ENCODE data around the gene NSDHL.
"Not testable (repeated sequence)": the region's sequence is repeated elsewhere in the genome, so short reads cannot be mapped to it uniquely, and the experiment has no call there.

Gene NSDHL

DNA sequence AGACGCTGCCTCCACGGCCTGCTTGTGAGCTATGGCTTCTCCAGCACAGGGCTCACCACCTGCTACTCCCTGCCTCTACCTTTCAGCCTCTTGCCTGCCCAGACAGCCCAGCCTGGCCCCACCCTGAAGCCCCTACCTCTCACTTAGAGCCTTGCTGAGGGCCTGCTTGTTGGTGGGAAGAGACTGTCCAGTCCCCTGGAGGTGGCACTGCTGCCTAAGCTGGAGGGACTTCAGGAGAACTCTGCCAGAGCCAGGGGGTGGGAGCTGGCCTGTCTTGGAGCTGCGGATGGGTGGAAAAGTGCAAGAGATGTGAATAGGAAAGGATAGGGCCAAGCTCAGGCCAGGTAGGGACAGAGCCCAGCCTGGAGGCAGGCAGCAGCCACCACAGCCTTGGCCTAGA is 64.3 kb downstream of the NSDHL start:
- DNase-seq (ENCODE audit: low spot score): no peak

DNA sequence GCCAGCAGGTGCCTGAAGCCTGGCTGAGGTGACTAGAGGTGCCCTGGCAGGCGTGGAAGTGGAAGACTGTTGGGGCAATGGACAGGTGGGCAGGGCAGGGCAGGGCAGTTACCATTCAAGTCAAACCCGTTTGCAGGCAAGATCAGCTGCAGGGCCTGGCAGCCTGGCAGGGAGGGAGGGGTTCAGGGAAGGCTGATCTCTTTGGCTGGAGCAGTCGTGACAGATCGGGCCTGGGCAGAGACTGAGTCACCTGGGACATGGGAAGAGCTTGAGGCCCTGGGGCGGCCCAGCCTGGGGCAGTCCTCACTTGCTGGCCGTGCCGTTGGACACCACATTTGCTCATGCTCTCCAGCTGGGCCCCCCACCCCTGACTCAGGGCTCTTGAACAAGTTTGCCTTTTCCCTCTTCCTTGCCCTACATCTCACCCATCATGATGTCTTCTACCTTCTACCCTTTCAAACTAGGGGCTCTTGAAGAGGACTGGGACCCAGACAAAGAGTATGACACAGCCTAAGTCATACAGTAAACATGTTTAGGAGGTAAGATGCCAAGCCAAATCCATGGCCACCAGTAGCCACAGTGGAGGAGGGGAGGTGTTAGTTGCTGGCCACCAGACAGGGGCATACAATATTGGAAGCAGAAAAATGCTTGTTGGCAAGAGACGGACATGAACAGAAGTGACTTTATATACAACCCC is 65.0 kb downstream of the NSDHL start:
- DNase-seq (ENCODE audit: low spot score): no peak

DNA sequence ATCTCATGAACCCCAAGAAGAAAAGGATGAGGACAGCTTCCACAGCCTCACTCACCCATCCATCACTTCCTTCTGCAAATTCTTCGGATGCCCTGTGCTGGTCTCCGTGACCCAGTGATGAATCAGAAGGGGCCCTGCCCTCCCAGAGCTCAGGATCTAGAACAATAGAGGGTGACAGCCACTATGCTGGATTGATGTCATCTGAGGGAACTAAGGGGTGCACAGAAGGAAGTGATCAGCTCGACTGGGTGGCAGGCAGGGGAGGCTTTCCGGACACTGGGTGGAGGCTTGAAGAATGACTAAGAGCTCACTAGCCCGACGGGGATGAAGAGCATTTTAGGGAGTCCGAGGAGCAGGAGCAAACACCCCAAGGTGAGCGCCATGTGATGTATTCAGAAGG is 65.6 kb downstream of the NSDHL start:
- peak; percentile 10 for DNase-seq (ENCODE audit: low spot score)

DNA sequence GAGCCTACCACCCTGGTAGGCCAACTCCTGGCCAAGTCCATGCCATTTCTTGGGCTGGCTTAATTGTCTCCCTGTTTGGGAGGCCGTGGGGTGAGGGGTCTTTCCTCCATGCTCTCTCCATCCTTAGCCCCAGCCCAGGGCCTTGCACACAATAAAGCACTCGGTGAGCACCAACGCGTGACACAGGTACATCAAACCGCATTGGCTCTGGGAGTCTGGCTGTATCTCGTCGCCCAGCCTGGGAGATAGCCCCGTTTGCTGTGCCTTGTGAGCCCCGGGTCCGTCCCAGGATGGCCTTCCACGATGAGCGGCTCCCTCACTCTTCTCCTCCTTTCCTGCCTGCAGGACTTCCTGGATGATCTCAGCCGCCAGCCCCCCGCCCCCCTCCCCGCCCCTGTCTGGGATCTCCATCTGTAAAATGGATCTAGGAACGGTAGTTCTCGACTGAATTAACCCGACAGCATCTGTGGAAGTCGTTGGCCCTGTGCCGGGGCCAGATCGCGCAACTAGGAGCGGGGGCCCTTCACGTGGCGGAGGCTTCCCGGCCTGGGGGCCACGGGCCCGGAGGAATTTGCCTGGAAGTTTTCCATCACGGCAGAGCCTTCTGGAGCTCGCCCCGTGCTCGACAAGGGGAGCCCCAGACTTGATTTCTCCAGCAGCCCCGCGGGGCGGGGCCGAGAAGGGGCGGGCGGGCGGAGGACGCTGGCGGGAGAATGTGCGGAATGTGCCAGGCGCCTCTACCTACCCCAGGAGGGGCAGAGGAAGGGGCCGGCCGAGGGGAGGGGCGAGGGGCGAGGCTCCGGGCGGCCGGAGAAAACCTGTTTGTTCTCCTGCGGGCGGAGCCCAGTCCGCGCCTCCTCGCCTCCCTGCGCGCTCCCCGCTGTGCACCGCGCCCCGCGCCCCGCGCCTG is 66.6 kb downstream of the NSDHL start, which contains the start of gene ZNF185:
ZNF185 (plus strand) TSS at position 846 of the 910 bp plus-strand sequence. CDS start 16,423 bp downstream, outside the sequence.
- peak; percentile 26 for DNase-seq (ENCODE audit: low spot score)

DNA sequence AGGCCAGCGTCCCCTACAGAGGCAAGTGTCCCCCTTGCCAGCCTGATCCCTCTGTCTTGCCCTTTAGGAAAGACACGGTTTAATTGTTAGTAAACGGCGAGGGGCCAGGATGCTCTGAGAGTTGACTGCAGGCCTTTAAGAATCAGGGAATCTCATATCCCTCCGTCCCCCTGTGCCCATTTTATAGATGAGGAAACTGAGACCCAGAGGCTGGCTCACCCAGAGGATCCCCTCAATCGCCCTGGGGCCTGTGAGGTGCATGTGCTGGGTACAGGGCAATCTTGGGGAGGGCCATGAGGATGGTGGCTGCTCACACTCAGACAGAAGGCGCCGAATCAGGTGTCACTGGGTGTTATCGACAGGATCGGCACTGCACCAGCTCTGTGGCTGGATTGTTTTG is 67.6 kb downstream of the NSDHL start:
- no peak for DNase-seq (ENCODE audit: low spot score)

DNA sequence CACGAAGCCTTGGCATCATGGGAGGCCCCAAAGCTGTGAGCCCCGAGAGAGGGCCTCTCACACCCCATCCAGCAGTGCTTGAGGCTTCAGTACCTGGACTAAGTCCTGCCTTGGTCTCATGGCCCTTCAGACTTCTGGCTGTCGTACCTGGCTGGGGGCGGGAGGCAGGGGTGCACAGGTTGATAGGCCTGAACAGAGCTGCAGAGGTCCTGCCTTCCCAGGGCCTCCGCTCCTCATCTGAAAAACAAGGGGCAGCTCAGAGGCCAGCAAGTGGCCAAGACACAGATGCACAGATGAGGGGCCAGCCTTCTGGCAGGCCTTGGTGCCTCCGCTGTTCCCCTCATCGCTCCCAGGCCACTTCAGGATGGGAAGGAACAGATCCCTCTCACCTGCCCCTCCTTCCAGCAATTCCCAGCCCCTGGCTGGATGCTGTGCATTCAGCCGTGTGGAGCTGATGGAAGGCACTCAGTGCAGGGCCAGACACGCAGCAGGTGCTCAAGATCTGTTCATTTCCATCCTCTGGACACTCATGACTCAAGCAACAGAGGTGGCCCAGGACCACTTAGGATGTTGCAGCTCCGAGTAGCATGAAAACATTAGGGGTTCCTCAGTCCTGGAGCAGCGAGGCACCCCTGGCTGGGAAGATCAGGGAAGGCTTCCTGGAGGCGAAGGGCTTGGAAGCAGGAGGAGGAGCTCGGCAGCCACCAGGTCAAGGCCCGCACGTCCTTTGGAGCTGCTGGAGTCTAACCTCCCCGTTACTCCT is 68.4 kb downstream of the NSDHL start:
- DNase-seq (ENCODE audit: low spot score): no peak

DNA sequence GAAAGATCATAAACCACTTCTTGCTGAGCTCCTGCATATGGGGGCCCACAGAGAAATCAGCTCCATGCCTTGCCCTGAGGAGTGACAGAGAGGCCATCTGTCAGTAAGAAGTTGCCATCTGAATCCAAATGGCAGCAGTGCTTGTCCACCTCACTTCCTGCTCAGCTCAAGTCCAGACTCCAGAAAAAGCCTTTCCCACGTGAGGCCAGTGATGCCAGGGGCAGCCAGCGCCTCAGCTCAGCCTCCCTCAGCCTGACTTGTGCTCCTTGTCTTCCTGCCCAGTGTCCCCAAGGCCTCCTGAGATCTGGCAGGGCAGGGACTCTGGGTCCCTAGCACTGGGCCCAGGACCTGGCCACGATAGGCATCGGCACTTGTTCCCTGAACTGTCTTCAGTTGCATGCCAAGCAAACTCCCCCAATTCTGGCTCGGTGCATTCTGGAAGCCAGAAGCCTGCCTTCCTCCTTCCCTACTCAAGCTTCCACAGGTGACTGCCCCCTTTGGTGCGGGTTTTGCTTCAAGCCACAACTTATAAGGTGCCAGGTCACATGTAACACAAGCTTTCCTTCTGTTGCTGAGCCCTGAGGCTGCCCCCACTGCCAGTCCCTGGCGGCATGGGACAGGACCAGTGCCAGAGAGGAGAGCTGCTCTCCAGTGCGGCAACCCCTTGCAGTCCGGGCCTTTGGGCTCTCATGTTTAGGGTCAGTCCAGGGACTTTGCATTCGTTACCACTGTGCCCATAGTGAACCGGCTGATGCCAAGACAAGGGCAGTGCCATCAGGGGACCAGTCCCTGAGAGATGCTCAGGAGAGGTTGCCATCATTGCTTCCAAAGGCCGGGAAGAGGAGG is 69.2 kb downstream of the NSDHL start:
- DNase-seq (ENCODE audit: low spot score): no peak

DNA sequence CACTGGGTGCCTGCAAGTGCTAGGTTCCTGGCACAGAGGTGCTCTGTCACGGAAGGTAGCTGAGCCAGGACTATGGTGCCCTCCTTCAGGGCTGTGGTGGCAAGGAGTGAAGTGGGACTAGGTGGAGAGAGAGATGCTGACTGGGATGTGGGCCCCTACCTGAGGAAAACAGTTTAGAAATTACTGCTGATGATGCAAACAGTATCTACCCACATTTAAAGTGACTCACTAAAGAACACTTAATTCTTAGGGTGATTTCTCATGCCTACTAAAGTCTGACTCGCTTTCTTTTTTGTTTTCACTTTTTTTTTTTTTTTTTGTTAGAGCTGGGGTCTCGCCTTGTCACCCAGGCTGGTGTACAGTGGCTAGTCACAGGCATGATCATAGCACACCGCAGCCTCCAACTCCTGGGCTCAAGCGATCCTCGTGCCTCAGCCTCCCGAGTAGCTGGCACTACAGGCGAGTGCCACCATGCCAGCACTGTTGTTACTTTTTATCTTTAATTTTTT is 70.1 kb downstream of the NSDHL start:
- DNase-seq (ENCODE audit: low spot score): no peak

DNA sequence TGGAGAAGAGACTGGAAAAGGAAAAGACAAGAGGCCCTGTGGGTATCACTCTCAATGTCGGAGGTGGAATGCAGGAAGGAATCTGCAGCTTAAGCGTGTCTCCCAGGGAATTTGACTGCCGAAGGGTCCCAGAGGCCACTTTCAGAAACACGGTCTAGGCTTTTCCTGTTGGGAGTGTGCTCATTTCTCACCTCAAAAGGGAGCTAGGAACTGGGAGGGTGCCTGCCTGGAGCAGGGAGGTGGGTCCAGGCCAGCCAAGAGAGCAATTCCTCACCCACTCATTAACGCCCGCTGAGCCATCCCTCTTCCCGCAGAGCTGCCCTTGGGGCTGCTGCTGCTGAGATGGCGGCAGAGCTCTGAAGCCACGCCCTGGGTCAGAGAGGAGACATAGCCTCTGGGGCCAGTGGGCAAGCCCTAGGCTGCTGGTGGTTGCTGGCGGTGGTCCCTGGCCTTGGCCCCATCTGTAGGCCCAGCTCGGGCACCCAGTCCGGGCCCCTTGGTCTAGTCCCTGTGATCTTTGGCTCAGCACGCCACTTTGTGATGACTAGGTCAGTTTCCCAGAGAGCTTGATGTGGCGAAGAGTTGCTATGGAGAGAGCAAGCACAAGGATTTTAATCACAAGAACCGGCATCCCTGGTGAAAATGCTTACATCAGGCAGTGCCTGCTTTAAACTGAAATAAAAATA is 71.1 kb downstream of the NSDHL start:
- DNase-seq (ENCODE audit: low spot score): no peak

DNA sequence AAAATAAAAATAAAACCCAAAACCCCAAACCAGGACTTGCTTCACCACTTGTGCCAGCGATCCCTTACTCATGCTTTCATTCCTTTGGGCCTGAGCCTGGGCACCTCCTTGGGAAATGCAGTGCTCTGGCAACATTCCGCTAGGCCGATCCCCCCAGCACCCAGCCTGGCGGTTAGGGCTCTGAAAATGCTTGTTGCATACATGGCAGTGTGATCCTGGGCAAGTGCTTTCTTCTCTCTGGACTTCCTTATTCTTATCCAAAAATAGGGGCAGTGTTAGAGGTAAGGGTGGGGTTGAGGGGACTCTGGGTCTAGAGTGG is 71.6 kb downstream of the NSDHL start:
- DNase-seq (ENCODE audit: low spot score): no peak

DNA sequence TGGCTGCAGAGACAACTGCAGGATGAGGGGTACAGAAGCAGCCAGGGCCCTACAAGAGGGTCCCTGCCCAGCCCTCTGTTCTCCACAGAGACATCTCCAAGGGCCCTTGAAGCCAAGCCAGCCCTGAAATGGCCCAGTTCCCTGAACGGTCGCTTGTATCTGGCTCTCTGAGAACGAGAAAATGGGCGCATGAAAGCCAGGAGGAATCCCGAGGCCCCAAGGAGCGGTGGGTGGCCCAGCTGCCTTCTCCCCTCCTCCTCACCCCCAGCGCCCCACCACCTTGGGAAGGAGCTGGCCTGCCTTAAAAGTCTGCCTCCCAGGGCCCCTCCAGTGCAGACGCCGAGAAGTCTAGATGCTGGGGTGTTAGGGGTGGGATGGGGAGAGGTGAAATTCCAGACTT is 72.7 kb downstream of the NSDHL start:
- no peak for DNase-seq (ENCODE audit: low spot score)

DNA sequence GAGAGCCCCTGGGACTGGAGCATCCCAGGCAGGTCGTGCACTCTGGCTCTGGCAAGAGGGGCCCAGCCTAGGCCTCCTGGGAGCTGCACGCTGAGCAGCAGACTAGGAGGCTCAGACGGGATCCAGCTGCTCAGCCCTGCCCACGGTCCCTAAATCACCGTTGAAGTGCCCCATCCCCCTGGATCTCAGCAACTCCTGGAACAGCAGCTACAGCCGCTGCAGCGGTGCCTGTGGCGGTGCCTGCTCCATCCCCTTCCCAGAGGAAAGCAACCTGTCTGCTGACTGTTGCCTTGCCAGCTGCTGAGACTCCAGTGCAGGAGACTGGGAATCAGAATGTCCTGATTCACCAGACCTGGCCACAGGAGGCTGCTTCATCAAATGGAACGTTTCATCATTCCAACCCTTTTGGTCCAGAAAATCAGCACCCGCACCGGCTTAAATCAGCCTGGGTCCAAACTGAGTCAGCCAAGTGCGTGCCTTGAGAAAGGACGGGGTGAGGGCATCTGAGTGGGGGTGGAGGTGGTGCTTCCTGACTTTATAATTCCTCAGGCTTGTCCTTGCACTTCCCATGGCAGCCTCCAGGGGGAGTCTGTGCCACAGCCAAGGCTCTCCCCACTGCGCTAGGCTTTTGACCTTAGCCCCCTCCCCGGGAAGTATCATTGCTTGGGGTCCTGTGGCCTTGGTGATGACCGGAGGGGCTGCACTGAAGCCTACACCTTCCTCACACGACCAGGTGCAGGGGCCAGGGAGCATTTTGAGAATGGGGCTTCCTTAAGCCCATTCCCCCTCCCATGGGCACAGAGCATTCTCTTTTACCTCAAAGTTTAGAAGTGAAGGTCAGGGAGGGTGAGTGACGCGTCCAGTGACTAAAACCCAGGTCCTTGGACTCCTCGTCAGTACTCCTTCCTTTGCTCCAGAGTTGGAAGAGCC is 73.6 kb downstream of the NSDHL start:
- DNase-seq (ENCODE audit: low spot score): peak; percentile 84

DNA sequence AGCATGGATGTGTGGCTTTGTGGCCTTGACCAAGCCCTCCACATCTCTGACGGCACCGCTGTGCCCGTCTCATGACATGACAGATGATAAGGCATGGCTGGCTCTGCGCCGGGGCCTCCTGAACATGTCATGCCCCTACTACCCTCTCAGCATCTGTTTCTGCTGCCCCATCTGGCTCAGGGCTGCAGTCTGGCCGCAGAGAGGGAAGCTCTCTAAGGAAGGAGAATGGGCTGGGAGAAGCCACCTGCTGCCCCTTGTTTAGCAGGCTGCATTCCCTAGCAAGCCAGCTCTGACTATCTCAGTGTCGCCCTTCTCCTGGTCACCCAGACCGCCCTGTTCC is 74.2 kb downstream of the NSDHL start:
- DNase-seq (ENCODE audit: low spot score): no peak

DNA sequence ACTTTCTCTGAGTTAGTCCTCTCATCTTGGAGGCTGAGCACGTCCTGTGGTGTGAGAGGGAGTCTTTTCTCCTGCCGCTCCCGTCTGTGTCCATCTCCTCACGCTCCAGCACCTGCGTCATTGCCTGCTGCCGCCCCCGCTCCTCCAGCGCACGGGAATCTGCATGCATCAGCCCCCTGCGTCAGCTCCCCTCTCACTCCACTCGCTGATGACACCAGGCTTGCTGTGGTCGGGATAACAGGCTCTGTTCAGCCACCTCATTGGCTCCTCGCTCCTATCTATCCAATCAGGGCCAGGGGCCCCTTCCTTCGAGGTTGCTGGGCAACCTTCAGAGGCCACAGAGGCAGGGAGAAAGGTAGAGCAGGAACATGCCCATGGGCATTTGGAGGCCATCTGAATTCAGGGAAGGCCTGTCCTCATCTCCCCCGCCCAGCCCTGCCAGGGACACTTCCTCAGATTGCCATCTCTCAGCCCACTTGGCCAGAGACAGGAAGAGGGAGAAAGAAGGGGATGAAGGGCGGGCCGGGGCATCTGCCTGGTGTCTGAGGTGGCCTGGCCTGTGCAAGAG is 76.3 kb downstream of the NSDHL start:
- DNase-seq (ENCODE audit: low spot score): no peak

DNA sequence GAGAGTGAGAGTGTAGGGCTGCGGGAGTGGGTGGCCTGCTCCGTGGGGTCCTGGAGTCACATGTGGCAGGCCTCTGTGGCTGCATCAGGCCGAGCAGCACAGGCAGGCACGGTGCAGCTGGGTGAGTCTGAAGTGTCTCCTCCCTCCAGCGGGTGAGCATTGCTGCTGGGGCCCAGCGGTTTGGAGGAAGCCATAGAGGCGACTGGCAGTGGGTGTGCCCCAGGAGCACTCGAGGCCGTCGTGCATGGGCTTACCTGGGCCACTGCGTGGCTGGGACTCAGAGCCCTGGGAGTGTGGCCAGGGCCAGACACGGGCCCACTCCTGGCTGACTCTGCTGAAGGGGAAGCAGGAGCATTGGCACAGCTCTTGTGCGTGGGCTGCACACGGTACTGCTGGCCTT is 77.6 kb downstream of the NSDHL start:
- no peak for DNase-seq (ENCODE audit: low spot score)

DNA sequence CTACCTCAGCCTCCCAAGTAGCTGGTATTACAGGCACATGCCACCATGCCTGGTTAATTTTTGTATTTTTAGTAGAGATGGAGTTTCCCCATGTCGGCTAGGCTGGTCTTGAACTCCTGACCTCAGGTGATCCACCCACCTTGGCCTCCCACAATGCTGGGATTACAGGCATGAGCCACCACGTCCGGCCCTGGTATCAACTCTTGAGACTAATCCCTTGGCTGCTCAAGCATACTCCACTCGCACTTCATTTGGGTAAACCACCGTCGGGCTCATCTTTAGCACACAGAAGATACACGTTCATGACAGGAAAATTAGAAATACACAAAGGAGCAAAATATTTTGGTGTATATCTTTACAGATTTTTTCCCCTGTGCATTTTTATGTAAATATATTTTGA is 79.2 kb downstream of the NSDHL start:
- DNase-seq (ENCODE audit: low spot score): not testable (repeated sequence)

DNA sequence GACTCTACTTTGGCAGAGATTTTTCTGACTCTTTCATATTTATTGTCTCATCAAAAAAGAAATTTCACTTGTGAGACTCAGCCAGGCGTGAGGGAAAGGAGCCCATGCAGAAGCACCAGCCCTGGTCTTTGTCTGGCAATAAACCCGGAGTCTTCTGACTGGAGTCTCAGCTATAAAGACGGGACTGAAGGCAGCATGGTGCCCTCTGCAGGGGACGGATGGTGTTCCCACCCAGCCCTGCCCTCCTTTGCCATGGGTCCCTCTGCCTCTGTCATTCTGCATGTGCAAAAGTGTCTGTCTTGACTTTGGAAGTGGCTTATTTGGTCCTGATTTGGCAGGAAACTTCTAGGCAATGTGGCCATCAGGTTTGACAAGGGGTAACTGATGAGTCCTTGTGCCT is 81.2 kb downstream of the NSDHL start:
- DNase-seq (ENCODE audit: low spot score): no peak

DNA sequence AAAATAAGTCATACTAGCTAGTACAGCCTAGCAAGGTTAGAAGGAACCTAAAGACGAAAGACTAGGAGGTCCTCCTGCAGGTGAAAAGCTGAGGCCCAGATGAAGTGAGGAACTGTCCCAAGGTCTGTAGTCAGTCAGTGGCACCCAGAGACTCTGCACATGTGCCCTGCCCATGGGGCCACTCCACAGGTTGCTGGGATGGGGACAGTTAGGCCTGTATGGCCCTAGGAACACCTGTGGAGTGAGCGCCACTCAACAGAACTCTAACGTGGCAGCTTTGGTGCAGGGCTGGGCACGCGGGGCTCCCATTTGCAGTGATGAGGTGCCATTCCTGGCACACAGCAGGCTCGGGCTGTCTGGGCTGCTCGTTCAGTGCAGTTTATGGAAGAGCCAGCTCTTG is 81.8 kb downstream of the NSDHL start:
- no peak for DNase-seq (ENCODE audit: low spot score)

DNA sequence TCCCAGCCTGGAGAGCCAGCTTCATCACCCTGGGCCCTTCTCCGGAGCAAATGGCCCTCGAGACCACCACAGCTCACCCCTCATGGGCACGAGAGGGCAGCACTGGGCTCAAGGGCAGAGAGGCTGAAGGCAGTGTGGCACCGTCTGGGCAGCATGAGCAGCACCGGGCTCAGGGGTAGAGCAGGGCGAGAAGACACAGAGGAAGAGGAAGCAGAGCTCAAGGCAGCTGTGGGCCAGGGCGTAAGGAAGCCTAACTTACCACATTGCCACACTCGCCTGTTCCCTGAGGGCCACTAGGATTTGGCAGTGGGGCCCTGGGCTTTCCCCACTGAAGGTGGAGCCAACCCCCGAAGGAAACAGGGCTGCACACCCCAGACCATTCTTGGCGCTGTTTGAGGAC is 82.5 kb downstream of the NSDHL start:
- no peak for DNase-seq (ENCODE audit: low spot score)

DNA sequence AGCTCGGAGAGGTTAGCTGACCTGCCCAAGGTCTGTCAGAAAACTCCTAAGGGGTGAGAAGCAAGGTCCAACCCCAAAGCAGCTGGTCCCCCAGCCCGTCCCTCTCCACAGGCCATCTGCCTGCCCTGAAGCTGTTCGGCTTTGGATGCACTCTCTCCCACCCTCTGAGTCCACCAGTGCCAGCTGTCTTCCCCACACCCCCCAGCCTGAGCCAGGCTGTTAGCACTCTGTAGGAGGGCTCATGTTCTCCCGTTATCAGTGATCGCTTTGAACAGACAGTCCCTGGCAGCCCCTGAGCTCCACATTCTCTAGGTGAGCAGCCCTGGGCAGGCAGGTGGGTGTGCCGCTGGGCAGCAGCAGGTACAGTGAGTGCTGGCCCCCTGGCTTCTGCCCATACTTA is 83.0 kb downstream of the NSDHL start:
- DNase-seq (ENCODE audit: low spot score): no peak

All from GM03348 (cell line).